Fibroblast of pulmonary artery (primary cell): ENCODE results near the gene CEND1.

Experiments
- DNase-seq: peaks from one replicate; pipeline ENCODE4 v3.0.0-alpha.2; 2010; ENCODE audit warnings: low read depth
- H3K4me3 ChIP-seq: replicated peaks from 2 replicates; pipeline ENCODE4 v1.5.1; 2011; ENCODE audit warnings: low read depth, mild to moderate bottlenecking, control low read depth, low read length, moderate library complexity
- TF ChIP-seq, protein P1 (sequence below): IDR thresholded peaks from 2 replicates; pipeline ENCODE4 v1.5.1; 2011; ENCODE audit warnings: mild to moderate bottlenecking, control low read depth, low read length, inconsistent platforms; ENCODE audit errors: missing control alignments

The CEND1 gene

DNA sequence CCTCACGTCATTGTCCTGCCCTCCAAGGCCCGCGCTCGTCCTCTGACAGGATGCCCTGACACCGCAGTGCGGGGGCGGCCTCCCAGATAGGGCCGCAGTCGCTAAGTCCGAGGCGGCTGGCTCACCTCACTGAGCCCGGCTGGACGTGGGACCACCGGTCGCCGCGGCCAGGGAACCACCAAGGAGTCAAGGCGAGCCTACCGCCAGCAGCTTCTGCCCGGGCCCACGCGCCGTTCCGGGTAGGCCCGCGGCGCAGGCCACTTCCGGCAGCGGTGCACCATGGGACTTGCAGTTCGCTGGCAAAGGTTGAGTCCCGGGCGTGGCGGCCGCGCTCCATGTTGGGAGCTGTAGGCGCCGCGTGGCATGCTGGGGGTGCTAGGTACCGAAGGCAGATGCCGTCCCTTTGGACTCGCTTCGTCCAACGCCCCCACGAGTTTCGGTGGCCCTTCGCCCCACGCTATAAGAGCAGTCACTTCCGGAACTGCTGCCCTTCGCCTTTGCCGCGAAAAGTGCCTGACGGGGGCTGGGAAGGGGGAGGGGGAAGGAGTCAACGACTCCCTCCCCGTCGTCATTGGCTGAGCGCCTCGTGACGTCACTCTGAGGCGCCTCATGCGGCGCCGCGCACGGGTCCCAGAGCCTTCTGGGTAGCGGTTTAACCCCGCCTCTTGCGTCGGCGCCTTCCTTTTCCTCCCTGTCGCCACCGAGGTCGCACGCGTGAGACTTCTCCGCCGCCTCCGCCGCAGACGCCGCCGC, 19.6 kb upstream of the CEND1 start, which contains the start of gene RPLP2:
Gene RPLP2 (plus strand): TSS at position 681 of the 753 bp plus-strand sequence. CDS start 268 bp downstream, outside the sequence.
- H3K4me3 ChIP-seq, result peak within 1 kb of the TSS; percentile 90
- peak; percentile 97 for DNase-seq

DNA sequence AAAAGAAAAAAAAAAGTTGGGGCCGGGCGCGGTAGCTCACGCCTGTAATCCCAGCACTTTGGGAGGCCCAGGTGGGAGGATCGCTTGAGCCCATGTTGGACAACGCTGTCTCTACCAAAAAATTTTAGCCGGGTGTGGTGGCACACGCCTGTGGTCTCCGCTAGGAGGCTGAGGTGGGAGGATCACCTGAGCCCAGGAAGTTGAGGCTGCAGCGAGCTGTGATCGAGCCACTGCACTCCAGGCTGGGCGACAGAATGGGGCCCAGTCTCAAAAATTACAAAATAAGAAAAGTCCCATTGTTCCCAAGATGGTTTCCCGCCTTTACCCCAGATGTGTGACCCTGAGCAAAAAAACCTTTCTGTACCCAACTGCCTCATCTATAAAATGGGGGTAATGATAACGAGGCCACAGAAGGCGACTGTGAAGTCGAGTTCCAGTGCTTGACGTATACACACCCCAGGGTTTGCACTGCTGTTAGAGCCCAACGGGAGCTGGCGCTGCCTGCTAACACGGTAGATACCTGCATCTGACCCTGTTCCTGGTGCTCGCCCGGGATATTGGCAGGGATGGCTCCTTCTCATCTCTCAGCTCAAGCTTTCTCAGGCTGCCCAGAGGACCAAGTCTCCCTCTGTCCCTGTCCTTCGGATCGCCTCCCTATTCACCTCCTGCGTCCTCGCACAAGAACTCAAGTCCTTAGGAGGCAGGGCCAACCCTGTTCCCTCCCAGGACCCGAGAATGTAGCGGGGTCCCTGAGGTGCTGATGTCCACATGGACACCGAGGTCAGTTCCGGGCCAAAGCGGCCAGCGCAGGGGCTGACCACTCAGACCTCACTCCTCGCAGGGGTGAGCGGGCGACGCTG, 18.8 kb upstream of the CEND1 start:
- DNase-seq, result no peak
- TF ChIP-seq, protein P1, sequence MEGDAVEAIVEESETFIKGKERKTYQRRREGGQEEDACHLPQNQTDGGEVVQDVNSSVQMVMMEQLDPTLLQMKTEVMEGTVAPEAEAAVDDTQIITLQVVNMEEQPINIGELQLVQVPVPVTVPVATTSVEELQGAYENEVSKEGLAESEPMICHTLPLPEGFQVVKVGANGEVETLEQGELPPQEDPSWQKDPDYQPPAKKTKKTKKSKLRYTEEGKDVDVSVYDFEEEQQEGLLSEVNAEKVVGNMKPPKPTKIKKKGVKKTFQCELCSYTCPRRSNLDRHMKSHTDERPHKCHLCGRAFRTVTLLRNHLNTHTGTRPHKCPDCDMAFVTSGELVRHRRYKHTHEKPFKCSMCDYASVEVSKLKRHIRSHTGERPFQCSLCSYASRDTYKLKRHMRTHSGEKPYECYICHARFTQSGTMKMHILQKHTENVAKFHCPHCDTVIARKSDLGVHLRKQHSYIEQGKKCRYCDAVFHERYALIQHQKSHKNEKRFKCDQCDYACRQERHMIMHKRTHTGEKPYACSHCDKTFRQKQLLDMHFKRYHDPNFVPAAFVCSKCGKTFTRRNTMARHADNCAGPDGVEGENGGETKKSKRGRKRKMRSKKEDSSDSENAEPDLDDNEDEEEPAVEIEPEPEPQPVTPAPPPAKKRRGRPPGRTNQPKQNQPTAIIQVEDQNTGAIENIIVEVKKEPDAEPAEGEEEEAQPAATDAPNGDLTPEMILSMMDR, result no peak
- H3K4me3 ChIP-seq, result peak overlapping the region; percentile 90

More for the DNA sequence above, 19.6 kb upstream of the CEND1 start, which contains the start of gene RPLP2:
- TF ChIP-seq, protein P1, result no peak

DNA sequence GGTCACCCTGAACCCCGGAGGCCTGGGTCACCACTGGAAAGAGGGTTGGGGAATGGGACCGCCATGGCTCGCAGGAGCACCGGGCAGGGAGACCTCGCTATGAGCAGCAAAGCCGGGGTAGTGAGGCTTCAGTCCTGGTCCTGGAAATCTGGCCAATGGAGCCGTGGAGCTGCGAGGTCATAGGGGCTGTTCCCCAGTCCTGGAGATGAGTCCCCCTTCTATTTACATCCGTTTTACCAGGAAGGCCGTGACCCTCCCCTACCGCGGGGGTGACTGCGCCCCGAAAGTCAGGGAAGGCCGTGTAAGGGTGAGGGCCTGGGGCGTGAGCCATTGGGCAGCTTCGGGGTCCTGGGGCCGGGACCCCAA, 14.7 kb upstream of the CEND1 start:
- H3K4me3 ChIP-seq, result peak overlapping the region; percentile 58
- TF ChIP-seq, protein P1, result no peak
- DNase-seq, result no peak

DNA sequence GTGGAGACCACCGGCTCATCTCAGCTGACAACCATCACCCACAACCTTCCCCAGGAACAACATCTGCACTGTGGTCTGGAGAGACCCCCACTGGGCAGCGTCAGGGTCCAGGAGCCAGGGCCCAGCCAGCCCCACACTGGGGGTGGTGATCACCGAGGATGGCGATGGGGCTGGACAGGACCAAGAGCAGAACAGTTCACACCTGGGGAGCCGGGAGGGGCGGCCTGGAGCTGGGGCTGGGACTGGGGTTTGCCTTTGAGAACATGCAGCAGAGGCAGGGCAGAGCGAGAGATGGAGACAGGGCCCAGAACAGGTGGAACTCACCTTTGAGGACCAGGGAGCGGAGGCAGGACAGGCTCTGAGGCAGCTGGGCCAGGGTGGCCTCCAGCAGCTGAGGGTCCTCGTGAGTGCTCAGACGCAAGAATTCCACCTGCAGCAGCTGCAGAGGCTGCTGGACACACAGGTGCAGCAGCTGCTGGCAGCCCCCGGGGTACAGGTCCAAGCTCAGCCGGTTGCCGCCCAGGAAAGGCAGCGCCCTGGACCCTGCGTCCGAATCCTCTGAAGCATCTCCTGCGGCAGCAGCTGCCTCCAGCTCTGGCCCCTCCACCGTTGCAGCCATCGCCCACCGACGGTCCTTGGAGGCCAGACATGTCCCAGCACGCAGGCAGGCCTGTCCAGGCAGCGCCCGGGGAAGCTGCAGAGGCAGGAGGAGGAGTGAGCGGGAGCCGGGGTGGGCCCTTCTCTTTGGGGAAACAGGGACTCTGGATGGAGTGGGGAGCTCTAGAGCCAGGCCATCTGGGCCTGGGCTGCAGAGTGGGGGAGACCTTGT, 14.1 kb upstream of the CEND1 start:
- TF ChIP-seq, protein P1, result no peak
- DNase-seq, result no peak
- peak overlapping the region; percentile 58 for H3K4me3 ChIP-seq

DNA sequence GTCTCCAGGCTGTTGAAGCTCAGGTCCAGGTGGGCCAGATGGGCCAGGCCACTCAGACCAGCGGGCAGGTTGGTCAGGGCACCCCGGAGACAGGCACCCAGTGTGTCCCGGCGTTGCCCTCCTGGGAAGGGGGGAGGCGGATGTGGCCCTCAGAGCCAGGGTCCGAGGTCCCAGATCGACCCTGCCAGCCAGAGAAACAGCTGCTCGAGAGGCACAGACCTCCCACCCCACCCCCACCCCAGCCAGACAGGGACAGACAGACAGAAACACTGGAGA, 13.5 kb upstream of the CEND1 start:
- DNase-seq, result no peak
- no peak overlapping the region for H3K4me3 ChIP-seq
- TF ChIP-seq, protein P1, result no peak

DNA sequence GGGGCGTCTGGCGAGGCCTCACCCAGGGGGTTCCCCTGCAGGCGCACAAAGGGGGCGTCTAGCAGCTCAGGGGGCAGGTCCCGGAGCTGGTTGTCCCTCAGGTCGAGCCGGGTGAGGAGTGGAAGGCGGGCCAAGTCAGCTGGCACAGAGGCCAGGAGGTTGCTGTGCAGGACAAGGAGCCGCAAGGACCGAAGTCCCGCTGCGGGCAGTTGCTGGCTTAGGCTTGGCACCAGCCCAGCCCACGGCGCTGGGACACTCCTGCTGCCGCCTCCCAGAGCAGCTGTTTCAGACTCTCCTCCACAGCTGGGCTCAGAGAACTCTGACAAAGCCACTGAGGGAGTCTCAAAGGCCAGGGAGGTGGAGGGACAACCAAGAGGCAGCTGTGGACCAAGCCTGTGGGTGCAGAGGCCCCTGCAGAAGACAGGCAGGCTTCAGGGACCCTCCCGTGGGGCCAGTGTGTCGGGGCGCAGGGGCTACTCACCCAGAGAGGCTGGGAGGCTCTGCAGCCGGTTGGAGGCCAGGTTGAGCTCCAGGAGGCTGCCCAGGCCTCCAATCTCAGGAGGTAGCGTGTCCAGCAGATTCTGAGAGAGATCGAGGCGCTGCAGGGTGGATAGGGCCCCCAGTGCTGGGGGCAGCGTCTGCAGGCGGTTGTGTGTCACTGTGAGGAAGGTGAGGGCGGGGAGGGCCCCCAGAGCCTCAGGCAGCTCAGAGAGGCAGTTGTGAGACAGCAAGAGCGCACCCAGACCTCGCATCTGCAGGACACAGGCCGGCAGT, 13.0 kb upstream of the CEND1 start:
- DNase-seq, result no peak
- H3K4me3 ChIP-seq, result no peak overlapping the region
- TF ChIP-seq, protein P1, result no peak
